SH-SY5Y (cell line): ENCODE data around the gene FGA.

Experiments
- GATA2 ChIP-seq: IDR thresholded peaks from 2 replicates; pipeline ENCODE4 v1.6.1; 2011; ENCODE audit warnings: mild to moderate bottlenecking, low read depth, low read length
- GATA3 ChIP-seq: IDR thresholded peaks from 2 replicates; pipeline ENCODE4 v1.6.1; 2011; ENCODE audit warnings: low read depth, mild to moderate bottlenecking, low read length, moderate library complexity

GRCh38 chr4:154569028-154569427 lies 21.5 kb downstream of the FGA start:
- TF ChIP-seq GATA2 (no peak), GATA3 (no peak)
